Aortic smooth muscle cell (primary cell): ENCODE results near the gene LILRA6. TPM values are rescaled to one million over a fixed set of nuclear protein-coding genes. Genes with fewer than 3 reads are reported as not detected.

Source experiments
- total RNA-seq: library from RNA; depleted of rRNA; stranded (reverse); fragments of >200 nt; gene quantifications from 2 replicates; pipeline ENCODE4 v1.2.3, GENCODE V29; 2014

LILRA6 gene
- not detected in 2 replicates for total RNA-seq

DNA sequence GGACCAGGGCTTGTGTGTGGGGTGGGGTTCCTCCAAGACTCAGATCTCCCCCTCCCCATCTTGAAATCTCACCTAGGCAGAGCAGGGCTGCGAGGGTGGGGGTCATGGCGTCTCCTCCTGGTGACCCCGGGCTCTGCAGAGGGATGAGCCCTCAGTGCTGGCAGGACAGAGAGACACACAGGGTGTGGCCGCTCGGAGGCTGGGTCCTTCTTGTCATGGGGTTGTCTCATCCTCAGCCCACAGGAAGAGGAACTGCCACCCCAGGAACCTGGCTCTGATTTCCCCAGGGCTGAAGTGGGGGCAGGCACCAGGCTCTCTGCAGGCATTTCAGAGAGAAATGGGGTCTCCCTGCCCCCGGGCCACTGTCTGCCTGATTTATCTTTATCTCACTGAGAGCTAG, at the start of gene LILRA6:
LILRA6 (minus strand) TSS at position 145 of the 400 bp plus-strand sequence.

DNA sequence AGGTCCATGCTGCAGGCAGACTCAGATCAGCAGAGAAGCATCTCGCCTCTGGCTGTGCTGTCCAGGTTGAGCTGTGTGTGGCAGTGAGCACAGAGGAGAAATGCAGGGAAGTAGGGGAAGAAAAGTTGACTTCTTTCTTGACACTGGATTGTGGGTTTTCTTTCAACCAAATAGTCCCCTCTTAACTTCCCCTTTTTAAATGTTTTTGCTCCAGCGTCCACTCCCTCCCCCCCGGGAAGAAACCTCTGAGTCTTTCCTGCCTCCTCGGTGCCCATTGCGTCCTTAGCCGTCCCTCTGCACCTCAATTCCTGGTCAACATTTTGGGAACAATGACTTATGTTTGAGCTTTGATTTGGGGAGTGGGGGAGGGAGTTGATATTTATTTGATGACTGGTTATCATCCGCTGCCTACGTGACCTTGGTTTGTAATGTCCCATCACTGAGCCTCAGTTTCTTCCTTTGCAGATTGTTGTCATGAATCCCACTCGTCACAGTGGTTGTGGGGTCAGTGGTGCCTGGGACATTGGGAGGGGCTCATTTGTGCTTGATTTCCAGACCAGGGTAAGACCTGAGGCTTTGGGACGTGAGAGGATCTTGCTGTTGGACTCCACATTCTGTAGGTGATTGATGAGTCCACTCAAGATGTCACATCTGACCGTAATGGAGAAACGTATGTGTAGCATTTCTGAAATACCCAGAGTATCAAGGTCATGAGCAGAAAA, 38.6 kb upstream of the LILRA6 start, which contains the start of gene LILRB2:
LILRB2 (minus strand) TSS at position 104 of the 722 bp plus-strand sequence. CDS start 614 bp downstream, outside the sequence.

DNA sequence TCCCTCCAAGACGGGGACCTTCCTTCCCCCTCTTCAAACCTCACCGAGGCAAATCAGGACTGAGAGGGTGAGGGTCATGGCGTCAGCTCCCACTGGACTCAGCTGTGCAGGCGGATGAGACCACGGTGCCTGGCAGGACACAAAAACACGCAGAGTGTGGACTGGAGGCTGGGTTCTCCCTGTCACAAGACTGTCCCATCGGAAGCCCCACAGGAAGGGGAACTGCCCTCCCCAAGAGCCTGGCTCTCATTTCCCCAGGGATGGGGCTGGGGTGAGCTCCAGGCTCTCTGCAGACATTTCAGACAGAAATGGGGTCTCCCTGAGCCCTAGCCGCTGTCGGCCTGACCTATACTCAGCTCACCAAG, 14.5 kb upstream of the LILRA6 start, which contains the start of gene LILRB5:
LILRB5 (minus strand) TSS at position 158 of the 365 bp plus-strand sequence; CDS start at position 78, 80 bp downstream.

DNA sequence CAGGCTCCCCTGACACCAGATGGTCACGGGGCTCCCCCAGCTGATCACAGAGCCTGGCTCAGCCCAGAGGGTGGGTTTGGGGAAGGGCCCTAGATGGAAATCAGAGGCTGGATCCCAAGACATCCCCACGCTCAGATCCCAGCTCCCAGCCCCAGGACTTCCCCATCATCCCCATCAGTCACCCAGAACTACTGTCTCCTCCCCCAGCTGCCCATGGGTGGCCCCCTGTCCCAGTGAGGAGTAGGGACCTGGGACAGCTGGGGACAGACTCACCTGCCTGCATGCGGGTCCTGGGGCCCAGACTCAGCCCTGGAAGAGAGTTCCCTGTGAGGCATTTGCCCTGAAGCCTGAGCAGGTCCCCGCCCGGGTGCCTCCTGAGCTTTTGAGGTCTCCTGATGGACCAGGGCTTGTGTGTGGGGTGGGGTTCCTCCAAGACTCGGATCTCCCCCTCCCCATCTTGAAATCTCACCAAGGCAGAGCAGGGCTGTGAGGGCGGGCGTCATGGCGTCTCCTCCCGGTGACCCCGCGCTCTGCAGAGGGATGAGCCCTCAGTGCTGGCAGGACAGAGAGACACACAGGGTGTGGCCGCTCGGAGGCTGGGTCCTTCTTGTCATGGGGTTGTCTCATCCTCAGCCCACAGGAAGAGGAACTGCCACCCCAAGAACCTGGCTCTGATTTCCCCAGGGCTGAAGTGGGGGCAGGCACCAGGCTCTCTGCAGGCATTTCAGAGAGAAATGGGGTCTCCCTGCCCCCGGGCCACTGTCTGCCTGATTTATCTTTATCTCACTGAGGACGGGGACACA, 19.9 kb downstream of the LILRA6 start, which contains the start of gene LILRB3:
LILRB3 (minus strand) TSS at position 534 of the 803 bp plus-strand sequence; CDS start at position 503, 31 bp downstream.

DNA sequence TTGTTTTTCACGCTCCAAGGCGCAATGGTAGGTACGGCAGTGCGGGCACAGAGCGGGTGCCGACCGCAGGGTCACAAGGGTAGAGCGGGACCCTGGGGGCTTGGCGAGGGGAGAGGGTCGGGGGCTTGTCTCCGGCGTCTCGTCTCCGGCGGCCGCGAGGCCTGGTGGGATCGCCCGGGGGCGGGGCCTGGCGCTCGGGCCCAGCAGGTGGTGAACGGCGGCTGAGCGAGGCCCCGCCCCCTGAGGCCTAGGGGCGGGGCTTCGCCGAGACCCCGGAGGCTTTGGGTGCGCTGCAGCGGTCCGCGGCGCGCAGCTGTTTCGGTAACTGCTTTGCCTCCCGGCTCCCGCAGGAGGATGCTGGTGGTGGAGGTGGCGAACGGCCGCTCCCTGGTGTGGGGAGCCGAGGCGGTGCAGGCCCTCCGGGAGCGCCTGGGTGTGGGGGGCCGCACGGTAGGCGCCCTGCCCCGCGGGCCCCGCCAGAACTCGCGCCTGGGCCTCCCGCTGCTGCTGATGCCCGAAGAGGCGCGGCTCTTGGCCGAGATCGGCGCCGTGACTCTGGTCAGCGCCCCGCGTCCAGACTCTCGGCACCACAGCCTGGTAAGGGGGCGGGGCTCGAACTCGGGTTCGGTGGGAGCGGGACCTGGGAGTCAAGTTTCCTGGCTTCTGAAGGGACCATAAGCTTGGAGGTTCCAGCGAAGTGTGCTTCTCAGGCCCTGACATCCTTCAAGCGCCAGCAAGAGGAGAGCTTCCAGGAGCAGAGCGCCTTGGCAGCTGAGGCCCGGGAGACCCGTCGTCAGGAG, 51.4 kb downstream of the LILRA6 start, which contains the start of gene TSEN34:
TSEN34 (plus strand) TSS at position 298 of the 800 bp plus-strand sequence; CDS start at position 355, 57 bp downstream.

DNA sequence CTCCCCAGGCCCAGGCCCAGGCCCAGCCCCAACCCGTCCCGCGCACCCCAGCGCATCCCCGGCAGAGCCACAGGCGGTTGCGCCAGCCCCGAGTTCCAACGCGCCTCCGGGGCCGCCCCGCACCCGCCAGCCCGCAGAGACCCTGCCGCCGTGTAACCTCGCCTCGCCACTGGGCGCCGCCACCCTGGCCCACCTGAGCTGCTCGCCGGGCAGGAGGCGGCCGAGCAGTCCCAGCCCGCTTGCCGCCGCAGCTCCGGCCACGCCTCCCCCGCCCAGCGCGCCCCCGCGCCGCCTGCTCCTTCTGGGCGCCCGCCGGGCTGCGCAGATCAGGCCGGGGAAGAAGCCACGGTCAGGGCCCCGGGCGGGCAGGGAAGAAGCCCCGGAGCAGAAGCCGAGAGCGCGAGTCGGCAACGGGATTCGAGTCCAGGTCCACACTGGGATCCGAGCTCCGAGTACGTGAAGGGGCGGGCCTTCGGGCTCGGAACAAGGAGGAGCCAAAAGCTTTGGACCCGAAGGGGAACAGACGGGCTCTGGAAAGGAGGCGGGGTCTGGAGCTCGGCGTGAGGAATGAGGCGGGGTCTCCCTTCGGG, 53.4 kb downstream of the LILRA6 start, which contains the start of gene MBOAT7:
MBOAT7 (minus strand) TSS at position 436 of the 590 bp plus-strand sequence. CDS start 1,072 bp downstream, outside the sequence.

Other genes starting within 250 kb of the LILRA6 start
- gene VSTM1, start 178.9 kb downstream of the LILRA6 start, total RNA-seq = not detected in 2 replicates
- gene TARM1, start 161.4 kb downstream of the LILRA6 start, total RNA-seq = not detected in 2 replicates
- 0.06 and 0.13 TPM in 2 replicates for gene OSCAR, start 142.0 kb downstream of the LILRA6 start, total RNA-seq
- 19.5 and 23.3 TPM in 2 replicates for gene NDUFA3, start 139.9 kb downstream of the LILRA6 start, total RNA-seq
- 20.6 and 26.0 TPM in 2 replicates for gene TFPT, start 127.1 kb downstream of the LILRA6 start, total RNA-seq
- 54.7 and 58.1 TPM in 2 replicates for gene PRPF31, start 127.0 kb downstream of the LILRA6 start, total RNA-seq
- 11.0 and 15.3 TPM in 2 replicates for gene CNOT3, start 105.0 kb downstream of the LILRA6 start, total RNA-seq
- 7.3 and 7.9 TPM in 2 replicates for gene LENG1, start 83.1 kb downstream of the LILRA6 start, total RNA-seq
- 0.31 TPM in 1 of 2 replicates, not detected in the other for gene TMC4, start 69.6 kb downstream of the LILRA6 start, total RNA-seq
- 22.6 and 24.0 TPM in 2 replicates for gene MBOAT7, start 53.2 kb downstream of the LILRA6 start, total RNA-seq
- gene TSEN34, start 51.5 kb downstream of the LILRA6 start, total RNA-seq = 38.7 and 39.7 TPM in 2 replicates
- gene RPS9, start 41.9 kb downstream of the LILRA6 start, total RNA-seq = 2,262 and 2,314 TPM in 2 replicates
- not detected in 2 replicates for gene LILRB3, start 19.8 kb downstream of the LILRA6 start, total RNA-seq
- not detected in 2 replicates for gene LILRB5, start 14.5 kb upstream of the LILRA6 start, total RNA-seq
- gene LILRB2, start 38.3 kb upstream of the LILRA6 start, total RNA-seq = not detected in 2 replicates
- gene LILRA5, start 70.4 kb upstream of the LILRA6 start, total RNA-seq = not detected in 2 replicates
- not detected in 2 replicates for gene LILRA4, start 96.4 kb upstream of the LILRA6 start, total RNA-seq
- not detected in 2 replicates for gene LAIR1, start 122.1 kb upstream of the LILRA6 start, total RNA-seq
- not detected in 2 replicates for gene TTYH1, start 172.7 kb upstream of the LILRA6 start, total RNA-seq
- gene LENG8, start 206.4 kb upstream of the LILRA6 start, total RNA-seq = 34.9 and 45.4 TPM in 2 replicates
- gene LENG9, start 221.0 kb upstream of the LILRA6 start, total RNA-seq = 9.5 and 10.4 TPM in 2 replicates
- gene CDC42EP5, start 230.5 kb upstream of the LILRA6 start, total RNA-seq = 23.9 and 33.4 TPM in 2 replicates